ENCODE data around the gene WASL.

GRCh38 chr7:123635551-123636359 lies 113.0 kb downstream of the WASL start:
- TF ChIP-seq POLR2A (IDR thresholded peaks at IDR 0.05) (no peak), CTCF (IDR thresholded peaks at IDR 0.05) (peak in 3 of 4 experiments; percentile 25 to 50 (median 47))

Data from uterus (tissue), 2 donors.